GM12874 (cell line): ENCODE measurements around the gene NIPAL1.

Experiments
- CTCF ChIP-seq: IDR thresholded peaks from 2 replicates; pipeline ENCODE4 v1.5.1; 2011; ENCODE audit warnings: low read depth, mild to moderate bottlenecking, control low read depth, low read length, moderate library complexity; ENCODE audit not compliant: insufficient read depth

NIPAL1 gene

GRCh38 chr4:48035952-48036351 is 19.4 kb downstream of the NIPAL1 start:
- no peak for TF ChIP-seq CTCF

- no peak for TF ChIP-seq CTCF
Measured at GRCh38 chr4:48037117-48037462, 20.5 kb downstream of the NIPAL1 start.

GRCh38 chr4:48038666-48039065 is 22.1 kb downstream of the NIPAL1 start:
- no peak for TF ChIP-seq CTCF

- TF ChIP-seq CTCF = no peak
Measured at GRCh38 chr4:48039561-48039960, 23.0 kb downstream of the NIPAL1 start.

- TF ChIP-seq CTCF = no peak
Measured at GRCh38 chr4:48041535-48042137, 25.1 kb downstream of the NIPAL1 start.

- no peak for TF ChIP-seq CTCF
Measured at GRCh38 chr4:48042979-48043461, 26.4 kb downstream of the NIPAL1 start.

- TF ChIP-seq CTCF = no peak
Measured at GRCh38 chr4:48043504-48043903, 26.9 kb downstream of the NIPAL1 start.

- no peak for TF ChIP-seq CTCF
Measured at GRCh38 chr4:48044298-48044697, 27.7 kb downstream of the NIPAL1 start.
